Choroid plexus epithelial cell (primary cell): Measurements from ENCODE around the gene CST3.
"Not testable (repeated sequence)": the region's sequence is repeated elsewhere in the genome, so short reads cannot be mapped to it uniquely, and the experiment has no call there.

ENCODE experiments used
- DNase-seq: peaks from one replicate; pipeline ENCODE4 v3.0.0-alpha.2; 2010; ENCODE audit warnings: low read depth
- H3K4me3 ChIP-seq: 2 replicates; pipeline ENCODE4 v1.5.1; 2011; ENCODE audit warnings: low read depth, mild to moderate bottlenecking, control low read depth, low read length, moderate library complexity
- CTCF ChIP-seq: conservative IDR thresholded peaks from 2 replicates; pipeline ENCODE4 v1.5.1; 2011; ENCODE audit warnings: low read depth, mild to moderate bottlenecking, control low read depth, inconsistent platforms, low read length, moderate library complexity

Gene CST3

GRCh38 chr20:23662276-23662870 is 24.6 kb upstream of the CST3 start:
- H3K4me3 ChIP-seq, result no peak overlapping the region
- no peak for TF ChIP-seq CTCF
- DNase-seq, result no peak

- DNase-seq, result no peak
- H3K4me3 ChIP-seq, result no peak overlapping the region
These were observed 23.3 kb upstream of the CST3 start for GRCh38 chr20:23661002-23661429.

GRCh38 chr20:23659989-23660837 is 22.5 kb upstream of the CST3 start:
- no peak for TF ChIP-seq CTCF
- DNase-seq, result peak; percentile 87
- H3K4me3 ChIP-seq, result no peak overlapping the region

More at GRCh38 chr20:23661002-23661429, 23.3 kb upstream of the CST3 start:
- TF ChIP-seq CTCF, result no peak

GRCh38 chr20:23659610-23659988 is 21.8 kb upstream of the CST3 start:
- not testable (repeated sequence) for H3K4me3 ChIP-seq, DNase-seq

GRCh38 chr20:23658989-23659609 is 21.3 kb upstream of the CST3 start:
- DNase-seq, result no peak
- TF ChIP-seq CTCF, result no peak
- H3K4me3 ChIP-seq, result no peak overlapping the region

GRCh38 chr20:23658336-23658735 is 20.6 kb upstream of the CST3 start:
- no peak for DNase-seq
- H3K4me3 ChIP-seq, result no peak overlapping the region
- TF ChIP-seq CTCF, result no peak

GRCh38 chr20:23657202-23657601 is 19.4 kb upstream of the CST3 start:
- TF ChIP-seq CTCF, result no peak
- H3K4me3 ChIP-seq, result no peak overlapping the region
- DNase-seq, result no peak
